ENCODE results near the gene LY86. TPM values are rescaled to one million over a fixed set of nuclear protein-coding genes. Genes with fewer than 3 reads are reported as not detected.

The LY86 gene
- total RNA-seq, 1 experiment from 2014 or later = not detected

GRCh38 chr6:6547110-6547879 is 41.2 kb upstream of the LY86 start (continued):
- TF ChIP-seq PRDM15 (CRISPR knock-in tag; IDR thresholded peaks at IDR 0.05) (0 out of 2 replicates have a peak, but pooled peaks have one; percentile 22), RELA (CRISPR knock-in tag; IDR thresholded peaks at IDR 0.05; ENCODE audit: borderline replicate concordance) (no peak), CDX4 (CRISPR knock-in tag; IDR thresholded peaks at IDR 0.05; ENCODE audit: borderline replicate concordance) (no peak), HMGXB4 (CRISPR knock-in tag; IDR thresholded peaks at IDR 0.05) (no peak), TEAD4 (CRISPR knock-in tag; IDR thresholded peaks at IDR 0.05) (no peak), SP1 (CRISPR knock-in tag; conservative IDR thresholded peaks at IDR 0.05) (no peak), ZBTB43 (CRISPR knock-in tag; IDR thresholded peaks at IDR 0.05) (no peak), CTCF (IDR thresholded peaks at IDR 0.05) (peak; percentile 96), GTF2I (CRISPR knock-in tag; conservative IDR thresholded peaks at IDR 0.05) (no peak), MXD4 (CRISPR knock-in tag; IDR thresholded peaks at IDR 0.05; ENCODE audit: borderline replicate concordance) (no peak)

GRCh38 chr6:6556161-6556737 is 32.3 kb upstream of the LY86 start:
- ATAC-seq (no peak), DNase-seq (ENCODE audit: low spot score) (no peak)
- no peak for TF ChIP-seq ETV6 (CRISPR knock-in tag; IDR thresholded peaks at IDR 0.05)
- TF ChIP-seq CTCF (IDR thresholded peaks at IDR 0.05) = no peak
- TF ChIP-seq CREB1 (CRISPR knock-in tag; IDR thresholded peaks at IDR 0.05) = no peak
- TF ChIP-seq ZNF138 (CRISPR knock-in tag; conservative IDR thresholded peaks at IDR 0.05) = no peak
- no peak for TF ChIP-seq SP1 (CRISPR knock-in tag; conservative IDR thresholded peaks at IDR 0.05)
- TF ChIP-seq TEAD1 (CRISPR knock-in tag; IDR thresholded peaks at IDR 0.05) = no peak
- TF ChIP-seq ELF4 (CRISPR knock-in tag; IDR thresholded peaks at IDR 0.05; ENCODE audit: low read depth) = no peak
- no peak for TF ChIP-seq KAT7 (CRISPR knock-in tag; IDR thresholded peaks at IDR 0.05; ENCODE audit: borderline replicate concordance)
- TF ChIP-seq GABPB1 (CRISPR knock-in tag; IDR thresholded peaks at IDR 0.05) = no peak
- TF ChIP-seq ZNF512 (CRISPR knock-in tag; IDR thresholded peaks at IDR 0.05; ENCODE audit: borderline replicate concordance) = no peak
- TF ChIP-seq EMX1 (CRISPR knock-in tag; IDR thresholded peaks at IDR 0.05) = no peak
- TF ChIP-seq SOX15 (CRISPR knock-in tag; IDR thresholded peaks at IDR 0.05) = no peak
- no peaks in the 10 kb centered on the region for H3K9me3 Mint-ChIP-seq
- no peaks in the 10 kb centered on the region; the same call in 1 of the 2 replicates for H3K27me3 Mint-ChIP-seq (ENCODE audit: low read depth)
- H3K36me3 Mint-ChIP-seq = no peaks in the 10 kb centered on the region
- POLR2A ChIA-PET = no interaction called here
- peaks cover 5% of the 10 kb centered on the region for H3K4me1 Mint-ChIP-seq
- no peak overlapping the region for H3K27ac Mint-ChIP-seq
- CTCF ChIA-PET = interaction anchor here (0.6 to 1.9 kb wide), 7 partner anchors 9 to 611 kb away, joined by 3 to 28 read pairs (median 3); no protein-coding TSS in a partner anchor
- H3K4me3 Mint-ChIP-seq = no peak overlapping the region

Measured in WTC11 (cell line).